Activated CD4-positive, alpha-beta T cell treated with anti-CD3 and anti-CD28 coated beads for 24 hours (primary cell): ENCODE data around the gene CCDC73.

Experiments
- DNase-seq, 2 donors: peaks; one replicate each; pipeline ENCODE4 v3.0.0-alpha.2; 2020; ENCODE audit warnings: low read depth in 2 of 2

The CCDC73 gene

GRCh38 chr11:32586576-32587190 is 207.8 kb downstream of the CCDC73 start:
- no peak for DNase-seq

GRCh38 chr11:32584921-32585320 is 209.5 kb downstream of the CCDC73 start:
- DNase-seq = no peak

GRCh38 chr11:32583459-32584271 is 210.8 kb downstream of the CCDC73 start, which contains the start of gene EIF3M:
TSS of gene EIF3M (plus strand) at chr11:32583831. CDS start at chr11:32583888, 57 bp downstream.
- DNase-seq = peak; percentile 91 to 96

- DNase-seq = no peak
These were observed 212.9 kb downstream of the CCDC73 start for GRCh38 chr11:32581556-32581955.

GRCh38 chr11:32580967-32581366 is 213.5 kb downstream of the CCDC73 start:
- no peak for DNase-seq

- no peak for DNase-seq
These were observed 218.0 kb downstream of the CCDC73 start for GRCh38 chr11:32576456-32576855.

- no peak for DNase-seq
These were observed 219.4 kb downstream of the CCDC73 start for GRCh38 chr11:32575070-32575469.

GRCh38 chr11:32574421-32574820 is 220.0 kb downstream of the CCDC73 start:
- DNase-seq = no peak

- DNase-seq = no peak
These were observed 221.2 kb downstream of the CCDC73 start for GRCh38 chr11:32573228-32573627.

- no peak for DNase-seq
These were observed 223.4 kb downstream of the CCDC73 start for GRCh38 chr11:32571039-32571438.

GRCh38 chr11:32569313-32569881 is 225.1 kb downstream of the CCDC73 start:
- no peak for DNase-seq

GRCh38 chr11:32567154-32567553 is 227.3 kb downstream of the CCDC73 start:
- no peak for DNase-seq

GRCh38 chr11:32566517-32566916 is 227.9 kb downstream of the CCDC73 start:
- no peak for DNase-seq

GRCh38 chr11:32563600-32563959 is 230.9 kb downstream of the CCDC73 start:
- DNase-seq = no peak

- no peak for DNase-seq
These were observed 231.4 kb downstream of the CCDC73 start for GRCh38 chr11:32562839-32563599.

GRCh38 chr11:32561835-32562234 is 232.6 kb downstream of the CCDC73 start:
- no peak for DNase-seq

GRCh38 chr11:32555895-32556294 is 238.6 kb downstream of the CCDC73 start:
- DNase-seq = no peak

- DNase-seq = no peak
These were observed 239.4 kb downstream of the CCDC73 start for GRCh38 chr11:32555091-32555490.
